GM10248 (cell line): Measurements from ENCODE around the gene PPARA.

Experiments
- CTCF ChIA-PET: fragments of 300-600 bp; sonication (Branson Sonifier 250); formaldehyde crosslinking; extraction: SDS; loops from one replicate; lab custom pipeline; 2021; ENCODE audit warnings: antibody characterized with exemption; lab: Yijun Ruan, JAX
- POLR2A ChIA-PET: fragments of 350-650 bp; sonication (Branson Sonifier 250); formaldehyde crosslinking; extraction: SDS; loops from one replicate; lab custom pipeline; 2020; ENCODE audit warnings: antibody characterized with exemption; lab: Yijun Ruan, JAX
- DNase-seq: peaks from one replicate; pipeline ENCODE4 v3.0.0; 2012; ENCODE audit errors: extremely low spot score
- CTCF ChIP-seq: IDR thresholded peaks from 2 replicates; pipeline ENCODE4 v1.5.1; 2012; ENCODE audit warnings: mild to moderate bottlenecking, low read depth; ENCODE audit errors: extremely low read depth, missing control alignments, control extremely low read depth

PPARA gene

GRCh38 chr22:46287873-46288751, 137.8 kb downstream of the PPARA start:
- POLR2A ChIA-PET = interaction anchor here (0.9 kb wide), 1 partner anchor 8 kb away, joined by 3 read pairs; the partner anchor contains the start of gene GTSE1
- DNase-seq = peak; percentile 87
- TF ChIP-seq CTCF = no peak
- CTCF ChIA-PET = interaction anchor here (1.2 to 2.1 kb wide), 2 partner anchors 10 to 12 kb away, joined by 4 to 10 read pairs; no protein-coding TSS in a partner anchor

DNA sequence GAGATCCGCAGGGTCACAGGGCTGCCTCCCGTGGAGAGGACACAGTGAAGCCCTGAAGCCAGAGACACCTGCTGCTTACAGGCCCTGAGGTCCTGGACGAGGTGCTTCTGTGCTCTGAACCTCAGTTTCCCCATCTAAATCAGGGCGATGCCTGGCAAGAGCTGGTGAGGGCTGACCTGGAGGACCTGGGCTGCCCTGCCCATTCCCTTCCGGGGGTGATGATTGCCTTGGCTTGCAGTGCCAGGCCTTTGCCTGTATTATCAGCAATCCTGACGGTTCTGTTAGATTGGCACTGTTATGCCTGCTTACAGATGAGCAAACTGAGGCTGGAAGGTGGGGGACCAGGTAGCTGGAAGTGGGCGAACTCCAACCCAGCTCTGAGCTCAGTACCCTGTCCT, 138.5 kb downstream of the PPARA start:
- CTCF ChIA-PET = interaction anchor here (1.8 kb wide), 1 partner anchor 283 kb away, joined by 4 read pairs; no protein-coding TSS in a partner anchor

DNA sequence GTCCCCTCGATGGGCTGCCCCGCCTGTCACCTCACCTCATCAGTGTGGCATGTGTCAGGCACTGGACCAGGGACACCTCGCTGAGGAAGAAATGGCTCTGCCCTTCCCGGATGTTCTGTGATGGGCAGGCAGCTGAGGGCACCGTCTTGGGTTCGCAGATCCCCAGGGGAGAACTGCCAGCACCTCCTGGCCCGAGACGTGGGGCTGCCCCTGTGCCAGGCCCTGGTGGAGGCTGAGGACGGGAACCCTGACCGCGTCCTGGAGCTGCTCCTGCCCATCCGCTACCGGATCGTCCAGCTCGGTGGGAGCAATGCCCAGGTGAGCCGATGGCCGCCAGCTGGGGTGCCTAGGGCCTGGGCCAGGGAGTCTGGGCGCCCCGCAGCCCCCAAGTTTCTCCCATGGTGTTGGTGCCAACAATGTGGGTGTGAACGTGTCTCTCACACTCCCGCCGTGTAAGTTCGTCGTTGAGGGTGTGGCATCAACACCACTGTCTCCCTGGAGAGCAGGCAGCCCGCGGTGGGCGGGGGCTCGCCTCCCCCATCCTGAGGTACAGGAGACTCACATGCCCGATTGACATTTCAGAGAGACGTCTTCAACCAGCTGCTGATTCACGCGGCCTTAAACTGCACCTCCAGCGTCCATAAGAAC, 139.0 kb downstream of the PPARA start:
- ChIA-PET POLR2A (interaction anchor here (0.6 kb wide), 1 partner anchor 21 kb away, joined by 4 read pairs; the partner anchor contains the start of gene TTC38), CTCF (interaction anchor here (1.8 kb wide), 1 partner anchor 283 kb away, joined by 4 read pairs; no protein-coding TSS in a partner anchor)
- DNase-seq = no peak
- TF ChIP-seq CTCF = no peak

More for the DNA sequence above, 138.5 kb downstream of the PPARA start:
- no peak for TF ChIP-seq CTCF
- POLR2A ChIA-PET = interaction anchor here (0.6 kb wide), 1 partner anchor 21 kb away, joined by 4 read pairs; the partner anchor contains the start of gene TTC38
- no peak for DNase-seq

GRCh38 chr22:46290121-46290842, 140.0 kb downstream of the PPARA start:
- no peak for TF ChIP-seq CTCF
- POLR2A ChIA-PET = no interaction called here
- CTCF ChIA-PET = interaction anchor here (1.2 to 1.8 kb wide), 2 partner anchors 23 to 284 kb away, joined by 3 to 4 read pairs; no protein-coding TSS in a partner anchor
- no peak for DNase-seq

DNA sequence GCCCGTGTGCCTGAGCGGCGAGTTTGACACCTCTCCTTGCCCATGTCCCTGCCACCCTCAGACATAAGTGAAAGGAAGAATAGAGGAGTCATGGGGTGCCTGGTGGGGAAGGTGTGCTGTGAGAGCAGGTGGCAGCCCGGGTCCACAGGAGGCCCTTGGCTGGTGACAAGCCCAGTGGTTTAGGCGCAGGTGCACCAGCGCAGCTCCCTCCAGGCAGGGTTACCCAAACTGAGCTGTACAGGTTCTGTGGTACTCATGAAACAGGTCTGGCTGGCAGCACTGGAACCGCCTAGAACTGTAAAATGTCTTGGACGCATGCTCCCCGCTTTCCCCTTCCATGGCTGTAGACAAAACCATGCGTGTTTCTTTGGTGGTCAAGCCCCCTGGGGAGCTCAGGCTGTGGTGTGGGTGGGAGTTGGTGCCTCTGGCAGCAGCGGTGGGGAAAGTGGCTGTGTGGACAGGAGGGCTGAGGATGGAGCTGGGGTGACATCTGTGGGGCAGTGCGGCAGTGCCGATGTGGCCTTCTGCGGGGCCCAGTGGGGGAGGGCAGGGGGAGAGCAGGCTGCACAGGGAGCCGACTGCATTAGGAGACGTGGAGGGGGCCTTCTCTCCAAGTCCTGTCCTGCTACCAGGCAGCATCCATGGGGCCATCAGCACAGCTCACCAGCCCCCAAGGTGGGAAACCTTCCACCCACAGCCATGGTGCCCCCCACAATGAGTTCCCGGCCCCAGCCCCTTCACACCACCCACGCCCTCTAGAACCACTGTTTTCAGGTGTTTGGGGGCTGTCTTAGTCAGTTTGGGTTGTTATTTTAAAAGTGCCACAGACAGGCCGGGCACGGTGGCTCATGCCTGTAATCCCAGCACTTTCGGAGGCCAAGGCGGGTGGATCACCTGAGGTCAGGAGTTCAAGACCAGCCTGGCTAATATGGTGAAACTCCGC, 140.8 kb downstream of the PPARA start:
- no peak for DNase-seq
- TF ChIP-seq CTCF = no peak
- ChIA-PET POLR2A (no interaction called here), CTCF (interaction anchor here (1.2 to 1.8 kb wide), 2 partner anchors 24 to 285 kb away, joined by 3 to 4 read pairs; no protein-coding TSS in a partner anchor)
